Parathyroid adenoma (tissue), 2 donors: ENCODE results near the gene PTH1R.

Source experiments
- H2AFZ ChIP-seq: fragments of 300-600 bp; sonication (generic); one replicate; pipeline ENCODE4 v1.7.0; 2017; ENCODE audit warnings: antibody characterized with exemption, mild to moderate bottlenecking
- H3K27ac ChIP-seq: fragments of 300-600 bp; sonication (generic); one replicate; pipeline ENCODE4 v1.7.0; 2017
- H3K27me3 ChIP-seq: fragments of 300-600 bp; sonication (generic); one replicate; pipeline ENCODE4 v1.7.0; 2017; ENCODE audit warnings: low read length; ENCODE audit not compliant: control insufficient read depth, insufficient read depth
- H3K36me3 ChIP-seq: fragments of 300-600 bp; sonication (generic); one replicate; pipeline ENCODE4 v1.7.0; 2017; ENCODE audit warnings: low read length; ENCODE audit not compliant: control insufficient read depth, insufficient read depth
- H3K4me1 ChIP-seq: fragments of 300-600 bp; sonication (generic); one replicate; pipeline ENCODE4 v1.7.0; 2017; ENCODE audit warnings: control low read depth
- H3K4me2 ChIP-seq: fragments of 300-600 bp; sonication (generic); one replicate; pipeline ENCODE4 v1.7.0; 2017; ENCODE audit warnings: low read length
- H3K4me3 ChIP-seq: fragments of 300-600 bp; sonication (generic); one replicate; pipeline ENCODE4 v1.7.0; 2017; ENCODE audit warnings: low read depth, low read length
- H3K79me2 ChIP-seq: fragments of 300-600 bp; sonication (generic); one replicate; pipeline ENCODE4 v1.7.0; 2017; ENCODE audit warnings: control low read depth
- H3K9ac ChIP-seq: fragments of 300-600 bp; sonication (generic); one replicate; pipeline ENCODE4 v1.7.0; 2017; ENCODE audit warnings: mild to moderate bottlenecking
- H3K9me3 ChIP-seq: fragments of 300-600 bp; sonication (generic); one replicate; pipeline ENCODE4 v1.7.0; 2017; ENCODE audit warnings: low read length; ENCODE audit not compliant: control insufficient read depth
- TF ChIP-seq, protein P1 (sequence below): fragments of 300-600 bp; sonication (generic); IDR thresholded peaks from one replicate; pipeline ENCODE4 v1.7.0; 2017; ENCODE audit warnings: antibody characterized with exemption, mild to moderate bottlenecking
- donor health status: primary hyperparathyroidism.

Gene PTH1R

DNA sequence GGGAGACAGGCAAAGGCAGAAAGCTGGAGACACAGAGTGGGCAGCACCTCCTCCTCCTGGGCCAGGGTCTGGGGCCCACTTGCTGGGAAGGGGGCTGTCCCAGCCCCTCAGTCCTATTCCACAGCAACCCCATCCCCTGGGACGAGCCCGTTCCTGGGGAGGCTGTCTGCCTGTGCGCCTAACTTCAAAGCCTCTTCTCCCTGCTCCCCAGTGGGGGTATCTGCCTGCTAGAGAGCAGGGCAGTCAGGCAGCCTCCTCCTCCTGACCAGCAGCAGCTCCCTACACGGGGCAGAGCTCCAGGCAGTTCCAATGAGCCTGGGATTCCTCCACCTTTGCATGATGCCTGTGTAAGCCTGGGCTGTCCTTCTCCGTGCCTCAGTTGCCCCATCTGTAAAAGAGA lies 6.9 kb downstream of the PTH1R start:
- no peak overlapping the region for H3K4me2 ChIP-seq
- H3K36me3 ChIP-seq: no peaks in the 10 kb centered on the region
- TF ChIP-seq, protein P1, sequence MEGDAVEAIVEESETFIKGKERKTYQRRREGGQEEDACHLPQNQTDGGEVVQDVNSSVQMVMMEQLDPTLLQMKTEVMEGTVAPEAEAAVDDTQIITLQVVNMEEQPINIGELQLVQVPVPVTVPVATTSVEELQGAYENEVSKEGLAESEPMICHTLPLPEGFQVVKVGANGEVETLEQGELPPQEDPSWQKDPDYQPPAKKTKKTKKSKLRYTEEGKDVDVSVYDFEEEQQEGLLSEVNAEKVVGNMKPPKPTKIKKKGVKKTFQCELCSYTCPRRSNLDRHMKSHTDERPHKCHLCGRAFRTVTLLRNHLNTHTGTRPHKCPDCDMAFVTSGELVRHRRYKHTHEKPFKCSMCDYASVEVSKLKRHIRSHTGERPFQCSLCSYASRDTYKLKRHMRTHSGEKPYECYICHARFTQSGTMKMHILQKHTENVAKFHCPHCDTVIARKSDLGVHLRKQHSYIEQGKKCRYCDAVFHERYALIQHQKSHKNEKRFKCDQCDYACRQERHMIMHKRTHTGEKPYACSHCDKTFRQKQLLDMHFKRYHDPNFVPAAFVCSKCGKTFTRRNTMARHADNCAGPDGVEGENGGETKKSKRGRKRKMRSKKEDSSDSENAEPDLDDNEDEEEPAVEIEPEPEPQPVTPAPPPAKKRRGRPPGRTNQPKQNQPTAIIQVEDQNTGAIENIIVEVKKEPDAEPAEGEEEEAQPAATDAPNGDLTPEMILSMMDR: no peak
- H3K27me3 ChIP-seq: no peaks in the 10 kb centered on the region
- H3K79me2 ChIP-seq: no peaks in the 10 kb centered on the region
- H3K27ac ChIP-seq: no peak overlapping the region
- H3K4me1 ChIP-seq: no peaks in the 10 kb centered on the region
- no peak overlapping the region for H2AFZ ChIP-seq
- H3K4me3 ChIP-seq: no peak overlapping the region
- H3K9me3 ChIP-seq: no peaks in the 10 kb centered on the region
- no peak overlapping the region for H3K9ac ChIP-seq

- no peaks in the 10 kb centered on the region for H3K79me2 ChIP-seq
- H3K36me3 ChIP-seq: no peaks in the 10 kb centered on the region
- H3K27me3 ChIP-seq: no peaks in the 10 kb centered on the region
- TF ChIP-seq, protein P1: no peak
- H3K4me2 ChIP-seq: no peak overlapping the region
- H3K27ac ChIP-seq: no peak overlapping the region
- no peak overlapping the region for H3K4me3 ChIP-seq
- H3K9ac ChIP-seq: no peak overlapping the region
- H2AFZ ChIP-seq: no peak overlapping the region
- H3K9me3 ChIP-seq: no peaks in the 10 kb centered on the region
- no peaks in the 10 kb centered on the region for H3K4me1 ChIP-seq
Observed at GRCh38 chr3:46884929-46885328, 7.4 kb downstream of the PTH1R start.

GRCh38 chr3:46885612-46886011 lies 8.1 kb downstream of the PTH1R start:
- TF ChIP-seq, protein P1: no peak
- Histone ChIP-seq H3K4me1 (no peaks in the 10 kb centered on the region), H3K4me2 (no peak overlapping the region), H3K36me3 (no peaks in the 10 kb centered on the region), H3K79me2 (no peaks in the 10 kb centered on the region), H2AFZ (no peak overlapping the region), H3K4me3 (no peak overlapping the region), H3K27me3 (no peaks in the 10 kb centered on the region), H3K9me3 (no peaks in the 10 kb centered on the region), H3K27ac (no peak overlapping the region), H3K9ac (no peak overlapping the region)

DNA sequence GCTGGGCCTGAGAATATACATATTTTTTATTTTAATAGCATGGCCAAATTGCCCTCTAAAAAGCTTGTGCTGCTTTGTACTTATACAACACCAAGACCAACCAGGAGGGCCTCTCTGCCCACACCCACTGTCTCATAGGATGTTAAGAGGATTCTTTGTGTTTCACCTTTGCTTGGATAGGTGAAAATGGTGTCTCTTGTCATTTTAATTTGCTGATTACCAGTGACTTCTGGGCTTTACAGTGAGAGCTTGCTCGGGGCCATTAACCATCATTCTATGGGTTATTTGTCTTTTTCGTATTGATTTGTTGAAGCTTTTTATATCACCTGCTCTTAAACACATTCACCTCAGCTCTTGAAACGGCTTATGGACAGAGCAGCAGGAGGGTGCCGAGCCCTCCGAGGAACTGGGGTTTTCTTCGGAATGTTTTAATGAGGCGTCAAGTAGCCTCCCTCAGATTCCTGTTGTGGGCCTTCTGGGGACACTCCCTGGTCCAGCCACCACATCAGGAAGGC lies 10.5 kb downstream of the PTH1R start:
- Histone ChIP-seq H3K27ac (no peak overlapping the region), H3K9ac (no peak overlapping the region), H3K4me3 (no peak overlapping the region), H3K4me1 (peaks cover 3% of the 10 kb centered on the region), H3K36me3 (no peaks in the 10 kb centered on the region), H3K4me2 (no peak overlapping the region), H3K79me2 (no peaks in the 10 kb centered on the region), H3K9me3 (no peaks in the 10 kb centered on the region), H3K27me3 (no peaks in the 10 kb centered on the region), H2AFZ (no peak overlapping the region)
- TF ChIP-seq, protein P1: no peak

DNA sequence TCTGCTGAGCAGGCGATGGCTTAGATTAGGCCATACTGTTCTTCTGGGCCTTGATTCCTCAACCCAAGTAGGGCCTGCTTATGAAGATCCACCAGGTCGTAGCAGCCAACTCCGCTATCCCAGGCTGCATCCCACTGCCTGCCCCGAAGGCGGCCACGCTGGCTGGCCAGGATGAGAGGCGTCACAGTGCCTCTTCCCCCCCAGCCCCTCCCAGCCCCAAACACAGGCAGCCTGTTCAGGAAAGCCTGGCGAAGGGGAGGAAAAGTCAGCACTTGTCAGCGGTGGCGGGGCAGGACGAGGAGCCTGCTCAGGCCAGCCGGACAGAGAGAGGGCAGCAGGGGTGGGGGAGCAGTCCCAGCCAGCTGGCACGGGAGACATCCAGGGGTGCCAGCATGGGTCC lies 11.2 kb downstream of the PTH1R start:
- H3K4me2 ChIP-seq: no peak overlapping the region
- no peaks in the 10 kb centered on the region for H3K9me3 ChIP-seq
- peaks cover 3% of the 10 kb centered on the region for H3K4me1 ChIP-seq
- no peak overlapping the region for H3K9ac ChIP-seq
- no peak overlapping the region for H3K4me3 ChIP-seq
- TF ChIP-seq, protein P1: no peak
- no peak overlapping the region for H3K27ac ChIP-seq
- no peak overlapping the region for H2AFZ ChIP-seq
- no peaks in the 10 kb centered on the region for H3K36me3 ChIP-seq
- no peaks in the 10 kb centered on the region for H3K79me2 ChIP-seq
- no peaks in the 10 kb centered on the region for H3K27me3 ChIP-seq
